HEK293T (cell line): ENCODE measurements around the gene KRTAP10-5.

Source experiments
- BHLHE40 ChIP-seq: fragments of 450-650 bp; IDR thresholded peaks from 2 replicates; pipeline ENCODE4 v1.6.1; 2016; ENCODE audit warnings: mild to moderate bottlenecking, moderate library complexity, borderline replicate concordance
- ELF4 ChIP-seq: fragments of 450-650 bp; IDR thresholded peaks from 2 replicates; pipeline ENCODE4 v1.6.1; 2017; ENCODE audit warnings: antibody characterized with exemption
- FOXK2 ChIP-seq: fragments of 450-650 bp; IDR thresholded peaks from 2 replicates; pipeline ENCODE4 v1.6.1; 2016; ENCODE audit warnings: mild to moderate bottlenecking
- FOXM1 ChIP-seq: fragments of 450-650 bp; IDR thresholded peaks from 2 replicates; pipeline ENCODE4 v1.6.1; 2017; ENCODE audit warnings: mild to moderate bottlenecking, borderline replicate concordance
- HDGF ChIP-seq: fragments of 450-650 bp; IDR thresholded peaks from 2 replicates; pipeline ENCODE4 v1.6.1; 2017; ENCODE audit warnings: antibody characterized with exemption, borderline replicate concordance
- NFRKB ChIP-seq: fragments of 450-650 bp; IDR thresholded peaks from 2 replicates; pipeline ENCODE4 v1.6.1; 2016; ENCODE audit warnings: mild to moderate bottlenecking, moderate library complexity
- PKNOX1 ChIP-seq: fragments of 450-650 bp; IDR thresholded peaks from 2 replicates; pipeline ENCODE4 v1.6.1; 2016
- SP1 ChIP-seq: fragments of 450-650 bp; IDR thresholded peaks from 2 replicates; pipeline ENCODE4 v1.6.1; 2017
- SUZ12 ChIP-seq: fragments of 450-650 bp; IDR thresholded peaks from 2 replicates; pipeline ENCODE4 v1.6.1; 2016; ENCODE audit warnings: mild to moderate bottlenecking
- TARDBP ChIP-seq: fragments of 450-650 bp; IDR thresholded peaks from 2 replicates; pipeline ENCODE4 v1.6.1; 2016
- ZNF384 ChIP-seq: fragments of 450-650 bp; IDR thresholded peaks from 2 replicates; pipeline ENCODE4 v1.6.1; 2016

- no peak for TF ChIP-seq FOXM1
- TF ChIP-seq HDGF = no peak
- no peak for TF ChIP-seq ELF4
- TF ChIP-seq SUZ12 = no peak
- no peak for TF ChIP-seq BHLHE40
- no peak for TF ChIP-seq TARDBP
- TF ChIP-seq SP1 = no peak
- TF ChIP-seq FOXK2 = no peak
- TF ChIP-seq PKNOX1 = no peak
- TF ChIP-seq NFRKB = no peak
- no peak for TF ChIP-seq ZNF384
Observed at GRCh38 chr21:44581158-44581557, 754 bp upstream of the KRTAP10-5 start.
